ENCODE results near the gene CCDC85C. TPM values are rescaled to one million over a fixed set of nuclear protein-coding genes. Genes with fewer than 3 reads are reported as not detected.
A peak's percentile ranks its signal among the peaks of the same experiment; 100 is the strongest.

Gene CCDC85C
- total RNA-seq, 2 experiments from 2014 or later: 6.4 to 15.0 TPM

DNA sequence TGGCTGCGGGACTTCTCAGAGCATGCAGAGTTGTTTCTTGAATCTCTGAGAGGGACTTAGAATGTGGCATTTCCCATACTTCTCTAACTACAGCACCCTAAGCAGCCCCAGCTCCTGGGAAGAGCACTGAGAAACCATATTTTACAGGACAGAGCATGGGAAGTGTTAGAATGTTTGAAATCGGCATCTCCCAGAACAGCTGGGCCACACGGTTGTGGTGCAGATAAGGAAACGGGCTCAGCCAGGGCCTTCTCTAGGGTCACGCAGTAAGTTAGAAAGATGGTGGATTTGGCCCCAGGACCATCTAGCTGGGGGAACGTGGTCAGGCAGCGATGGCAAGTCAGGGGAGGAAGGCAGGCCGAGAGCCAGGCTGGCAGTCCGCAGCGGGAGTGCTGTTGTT lies 30.4 kb upstream of the CCDC85C start:
- no peak overlapping the region for H2AFZ ChIP-seq (ENCODE audit: low read length)
- CTCF ChIA-PET (ENCODE audit: unreplicated experiment): no interaction called here
- DNase-seq (ENCODE audit: low spot score): no peak

DNA sequence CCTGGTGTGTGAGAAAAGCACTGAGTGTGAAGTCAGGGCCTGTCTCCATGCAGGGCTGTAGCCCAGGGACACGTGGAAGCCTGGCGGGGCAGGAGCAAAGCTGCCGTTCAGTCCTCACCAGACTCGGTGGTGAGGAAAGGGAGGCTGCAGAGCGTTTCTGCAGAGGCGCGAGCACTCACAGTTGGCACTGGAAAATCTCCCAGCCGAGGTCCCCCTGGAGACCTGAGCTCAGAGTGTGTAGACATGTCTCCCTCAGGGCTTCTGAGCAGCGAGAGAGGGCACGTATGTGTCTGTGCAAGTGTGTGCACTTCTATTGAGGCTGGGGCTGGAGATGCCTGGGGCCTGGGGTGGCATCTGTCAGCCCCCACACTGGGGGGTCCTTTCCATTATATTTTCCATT lies 29.9 kb upstream of the CCDC85C start:
- no peaks in the 10 kb centered on the region for H3K36me3 ChIP-seq (ENCODE audit: insufficient read depth, low read length)
- H3K9me2 ChIP-seq (ENCODE audit: insufficient read depth, low read length): no peaks in the 10 kb centered on the region
- no peak for DNase-seq (ENCODE audit: low spot score)
- no peak overlapping the region for H3K4me3 ChIP-seq (ENCODE audit: low read depth, low read length, poor library complexity, severe bottlenecking)
- BruUV-seq (replicated peaks): no TSS peak
- peaks cover 23% of the 10 kb centered on the region for H3K4me1 ChIP-seq (ENCODE audit: insufficient read depth, low read length, poor library complexity, severe bottlenecking)
- no peaks in the 10 kb centered on the region for H3K79me2 ChIP-seq (ENCODE audit: insufficient read depth, low read depth, low read length)
- no peak for TF ChIP-seq EZH2phosphoT487 (IDR thresholded peaks at IDR 0.05; ENCODE audit: borderline replicate concordance, low read depth, low read length)
- TF ChIP-seq, protein P1, sequence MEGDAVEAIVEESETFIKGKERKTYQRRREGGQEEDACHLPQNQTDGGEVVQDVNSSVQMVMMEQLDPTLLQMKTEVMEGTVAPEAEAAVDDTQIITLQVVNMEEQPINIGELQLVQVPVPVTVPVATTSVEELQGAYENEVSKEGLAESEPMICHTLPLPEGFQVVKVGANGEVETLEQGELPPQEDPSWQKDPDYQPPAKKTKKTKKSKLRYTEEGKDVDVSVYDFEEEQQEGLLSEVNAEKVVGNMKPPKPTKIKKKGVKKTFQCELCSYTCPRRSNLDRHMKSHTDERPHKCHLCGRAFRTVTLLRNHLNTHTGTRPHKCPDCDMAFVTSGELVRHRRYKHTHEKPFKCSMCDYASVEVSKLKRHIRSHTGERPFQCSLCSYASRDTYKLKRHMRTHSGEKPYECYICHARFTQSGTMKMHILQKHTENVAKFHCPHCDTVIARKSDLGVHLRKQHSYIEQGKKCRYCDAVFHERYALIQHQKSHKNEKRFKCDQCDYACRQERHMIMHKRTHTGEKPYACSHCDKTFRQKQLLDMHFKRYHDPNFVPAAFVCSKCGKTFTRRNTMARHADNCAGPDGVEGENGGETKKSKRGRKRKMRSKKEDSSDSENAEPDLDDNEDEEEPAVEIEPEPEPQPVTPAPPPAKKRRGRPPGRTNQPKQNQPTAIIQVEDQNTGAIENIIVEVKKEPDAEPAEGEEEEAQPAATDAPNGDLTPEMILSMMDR (conservative IDR thresholded peaks at IDR 0.05; ENCODE audit: low read length): no peak
- peak overlapping the region; percentile 43; the same call in 1 of the 2 replicates for H3K4me2 ChIP-seq (ENCODE audit: low read length)
- no peaks in the 10 kb centered on the region for H4K20me1 ChIP-seq (ENCODE audit: insufficient read depth, low read length)
- no peak overlapping the region for H3K27ac ChIP-seq (ENCODE audit: low read depth, low read length, poor library complexity, severe bottlenecking)
- H3K9me3 ChIP-seq (ENCODE audit: low read length): no peaks in the 10 kb centered on the region
- intact Hi-C loops (cut with micrococcal nuclease; ENCODE audit: unreplicated experiment): no loop called here
- CTCF ChIA-PET (ENCODE audit: unreplicated experiment): interaction anchor here (1.1 kb wide), 1 partner anchor 9 kb away, joined by 3 read pairs; no protein-coding TSS in a partner anchor
- H2AFZ ChIP-seq (ENCODE audit: low read length): no peak overlapping the region
- POLR2A ChIA-PET: interaction anchor here (0.6 kb wide), 1 partner anchor 148 kb away, joined by 6 read pairs; no protein-coding TSS in a partner anchor

More for the DNA sequence above, 30.4 kb upstream of the CCDC85C start:
- H3K4me3 ChIP-seq (ENCODE audit: low read depth, low read length, poor library complexity, severe bottlenecking): no peak overlapping the region
- peaks cover 23% of the 10 kb centered on the region for H3K4me1 ChIP-seq (ENCODE audit: insufficient read depth, low read length, poor library complexity, severe bottlenecking)
- POLR2A ChIA-PET: interaction anchor here (0.5 to 0.6 kb wide), 2 partner anchors 31 to 148 kb away, joined by 3 to 6 read pairs; no protein-coding TSS in a partner anchor
- no peak overlapping the region for H3K4me2 ChIP-seq (ENCODE audit: low read length)
- no peaks in the 10 kb centered on the region for H3K79me2 ChIP-seq (ENCODE audit: insufficient read depth, low read depth, low read length)
- no peaks in the 10 kb centered on the region for H3K9me2 ChIP-seq (ENCODE audit: insufficient read depth, low read length)
- intact Hi-C loops (cut with micrococcal nuclease; ENCODE audit: unreplicated experiment): no loop called here
- H3K36me3 ChIP-seq (ENCODE audit: insufficient read depth, low read length): no peaks in the 10 kb centered on the region
- BruUV-seq (replicated peaks): no TSS peak
- TF ChIP-seq, protein P1 (conservative IDR thresholded peaks at IDR 0.05; ENCODE audit: low read length): no peak
- TF ChIP-seq EZH2phosphoT487 (IDR thresholded peaks at IDR 0.05; ENCODE audit: borderline replicate concordance, low read depth, low read length): no peak
- H3K27ac ChIP-seq (ENCODE audit: low read depth, low read length, poor library complexity, severe bottlenecking): no peak overlapping the region
- H3K9me3 ChIP-seq (ENCODE audit: low read length): no peaks in the 10 kb centered on the region
- no peaks in the 10 kb centered on the region for H4K20me1 ChIP-seq (ENCODE audit: insufficient read depth, low read length)

DNA sequence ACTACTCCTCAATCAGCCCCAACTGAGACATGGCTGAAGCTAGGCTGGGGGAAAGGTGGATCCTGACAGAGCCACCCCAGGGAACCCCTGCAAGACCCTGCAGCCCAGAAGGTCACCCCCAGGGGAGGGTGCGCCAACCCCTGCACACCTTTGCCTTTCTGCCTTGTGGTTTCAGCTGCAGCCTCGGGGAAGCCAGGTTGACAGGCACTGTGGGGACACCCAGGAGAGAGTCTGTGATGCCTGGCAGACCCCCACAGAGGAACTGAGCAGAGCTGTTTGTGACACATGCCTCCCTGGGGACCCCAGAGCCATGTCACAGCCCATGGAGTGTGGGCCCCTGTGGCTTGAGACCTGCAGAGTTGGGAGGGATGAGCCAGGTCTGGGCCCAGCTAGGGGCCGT lies 29.1 kb upstream of the CCDC85C start:
- Histone ChIP-seq H3K4me2 (ENCODE audit: low read length) (peak overlapping the region; percentile 43), H3K36me3 (ENCODE audit: insufficient read depth, low read length) (no peaks in the 10 kb centered on the region), H2AFZ (ENCODE audit: low read length) (peak overlapping the region; percentile 56; the same call in 1 of the 2 replicates), H3K4me3 (ENCODE audit: low read depth, low read length, poor library complexity, severe bottlenecking) (no peak overlapping the region), H3K79me2 (ENCODE audit: insufficient read depth, low read depth, low read length) (no peaks in the 10 kb centered on the region), H3K4me1 (ENCODE audit: insufficient read depth, low read length, poor library complexity, severe bottlenecking) (peaks cover 23% of the 10 kb centered on the region), H3K9me3 (ENCODE audit: low read length) (no peaks in the 10 kb centered on the region), H3K9me2 (ENCODE audit: insufficient read depth, low read length) (no peaks in the 10 kb centered on the region), H3K27ac (ENCODE audit: low read depth, low read length, poor library complexity, severe bottlenecking) (peak overlapping the region; percentile 22), H4K20me1 (ENCODE audit: insufficient read depth, low read length) (no peaks in the 10 kb centered on the region)
- TF ChIP-seq, protein P1 (conservative IDR thresholded peaks at IDR 0.05; ENCODE audit: low read length): no peak
- no peak for TF ChIP-seq EZH2phosphoT487 (IDR thresholded peaks at IDR 0.05; ENCODE audit: borderline replicate concordance, low read depth, low read length)
- peak; percentile 59 for DNase-seq (ENCODE audit: low spot score)
- POLR2A ChIA-PET: interaction anchor here (0.9 kb wide), 1 partner anchor 18 kb away, joined by 3 read pairs; no protein-coding TSS in a partner anchor
- BruUV-seq (replicated peaks): no TSS peak
- CTCF ChIA-PET (ENCODE audit: unreplicated experiment): interaction anchor here (0.7 to 1.1 kb wide), 2 partner anchors 9 to 16 kb away, joined by 3 read pairs; no protein-coding TSS in a partner anchor
- intact Hi-C loops (cut with micrococcal nuclease; ENCODE audit: unreplicated experiment): no loop called here

All from OCI-LY7 (cell line).